H1 (cell line): ENCODE results near the gene LSM4. TPM values are rescaled to one million over a fixed set of nuclear protein-coding genes. Genes with fewer than 3 reads are reported as not detected.

ENCODE experiments used
- CTCF ChIA-PET: fragments of 300-600 bp; sonication (Branson Sonifier 250); formaldehyde crosslinking; loops from one replicate; lab custom pipeline; 2021; ENCODE audit not compliant: partially characterized antibody; lab: Charles Lee
- POLR2A ChIA-PET: fragments of 300-600 bp; sonication (Branson Sonifier 250); formaldehyde crosslinking; loops from one replicate; lab custom pipeline; 2021; ENCODE audit warnings: inconsistent platforms; ENCODE audit not compliant: partially characterized antibody; lab: Charles Lee
- DNase-seq, 2 experiments: peaks; one replicate each; pipeline versions ENCODE4 v3.0.0 to v3.0.0-alpha.2; 2010 to 2022; ENCODE audit warnings: low spot score in 2 of 2, low read depth in 1 of 2, mixed read lengths in 1 of 2
- FAIRE-seq: peaks from 2 replicates; lab custom pipeline; 2011; peaks lifted over from hg19 to GRCh38; lab: Jason Lieb, UNC
- H2AFZ ChIP-seq: 2 replicates; pipeline ENCODE4 v1.8.1; 2012; ENCODE audit warnings: low read length, inconsistent platforms
- H2AK5ac ChIP-seq: 2 replicates; pipeline ENCODE4 v1.6.1; 2013; ENCODE audit warnings: low read depth, low read length
- H2BK120ac ChIP-seq: replicated peaks from 2 replicates; pipeline ENCODE3; 2013; ENCODE audit warnings: low read depth, low read length, inconsistent platforms
- H2BK12ac ChIP-seq: 2 replicates; pipeline ENCODE4 v1.6.1; 2013; ENCODE audit warnings: low read depth, low read length
- H2BK15ac ChIP-seq: 2 replicates; pipeline ENCODE4 v1.6.1; 2013; ENCODE audit warnings: low read length
- H2BK20ac ChIP-seq: 2 replicates; pipeline ENCODE4 v1.6.1; 2013; ENCODE audit warnings: low read length
- H2BK5ac ChIP-seq: 2 replicates; pipeline ENCODE4 v1.6.1; 2013; ENCODE audit warnings: low read depth, low read length
- H3K14ac ChIP-seq: 2 replicates; pipeline ENCODE4 v1.6.1; 2013; ENCODE audit warnings: inconsistent platforms; ENCODE audit not compliant: insufficient read length
- H3K18ac ChIP-seq: 2 replicates; pipeline ENCODE4 v1.6.1; 2013; ENCODE audit warnings: low read length; ENCODE audit errors: extremely low read depth
- H3K23ac ChIP-seq: 2 replicates; pipeline ENCODE4 v1.6.1; 2013; ENCODE audit warnings: inconsistent platforms; ENCODE audit not compliant: insufficient read length
- H3K23me2 ChIP-seq: 2 replicates; pipeline ENCODE4 v1.6.1; 2013; ENCODE audit warnings: low read depth, low read length
- H3K27ac ChIP-seq: 2 replicates; pipeline ENCODE4 v1.6.1; 2011; ENCODE audit warnings: low read depth, low read length, inconsistent platforms
- H3K27me3 ChIP-seq, 4 experiments: replicated peaks in 1 of 4; 1 replicate in 1 of 4; 2 replicates in 3 of 4; pipeline versions ENCODE4 v1.6.1 to v1.8.1; 2011 to 2013; ENCODE audit warnings: low read length in 3 of 4, mild to moderate bottlenecking in 3 of 4, inconsistent platforms in 2 of 4, mixed read lengths in 2 of 4, moderate library complexity in 1 of 4; ENCODE audit not compliant: control insufficient read depth in 3 of 4, insufficient read depth in 3 of 4; ENCODE audit errors: extremely low read depth in 1 of 4
- H3K36me3 ChIP-seq, 4 experiments: 2 replicates each; pipeline versions ENCODE4 v1.6.1 to v1.8.1; 2011 to 2013; ENCODE audit warnings: mild to moderate bottlenecking in 4 of 4, low read length in 3 of 4, moderate library complexity in 2 of 4, control low read depth in 1 of 4, inconsistent platforms in 1 of 4; ENCODE audit not compliant: insufficient read depth in 4 of 4, control insufficient read depth in 2 of 4
- H3K4ac ChIP-seq: replicated peaks from 2 replicates; pipeline ENCODE3; 2013; ENCODE audit warnings: low read length, low read depth, mixed read lengths, inconsistent platforms; ENCODE audit not compliant: insufficient read length
- H3K4me1 ChIP-seq, 4 experiments: replicated peaks in 1 of 4; 1 replicate in 1 of 4; 2 replicates in 3 of 4; pipeline versions ENCODE4 v1.6.1 to v1.8.1; 2011 to 2013; ENCODE audit warnings: low read length in 3 of 4, inconsistent platforms in 2 of 4, mixed read lengths in 1 of 4; ENCODE audit not compliant: insufficient read depth in 4 of 4, control insufficient read depth in 3 of 4
- H3K4me2 ChIP-seq, 2 experiments: 2 replicates each; pipeline versions ENCODE4 v1.6.1 to v1.8.1; 2011 to 2013; ENCODE audit warnings: low read depth in 2 of 2, low read length in 2 of 2, control low read depth in 1 of 2, inconsistent platforms in 1 of 2, mild to moderate bottlenecking in 1 of 2; ENCODE audit not compliant: insufficient read depth in 1 of 2
- H3K4me3 ChIP-seq, 4 experiments: fragments of 200-600, 300-600 bp in 1 of 4; sonication (generic), shearing (Covaris generic), sonication (Bioruptor Twin) in 1 of 4; 2 replicates each; pipeline versions ENCODE4 v1.5.1 to v1.8.1; 2011 to 2016; ENCODE audit warnings: low read length in 4 of 4, low read depth in 3 of 4, control low read depth in 2 of 4, inconsistent platforms in 2 of 4, mild to moderate bottlenecking in 2 of 4, mixed read lengths in 1 of 4, moderate library complexity in 1 of 4; ENCODE audit not compliant: insufficient read depth in 2 of 4; ENCODE audit errors: extremely low read depth in 1 of 4
- H3K56ac ChIP-seq: replicated peaks from 2 replicates; pipeline ENCODE3; 2013; ENCODE audit warnings: low read depth, mild to moderate bottlenecking, mixed read lengths, low read length, inconsistent platforms; ENCODE audit not compliant: insufficient read length
- H3K79me1 ChIP-seq: 2 replicates; pipeline ENCODE4 v1.6.1; 2013; ENCODE audit warnings: low read depth, low read length, control low read depth
- H3K79me2 ChIP-seq, 2 experiments: 2 replicates each; pipeline versions ENCODE4 v1.6.1 to v1.8.1; 2012 to 2013; ENCODE audit warnings: low read length in 2 of 2, mild to moderate bottlenecking in 2 of 2, inconsistent platforms in 1 of 2; ENCODE audit not compliant: insufficient read depth in 2 of 2, control insufficient read depth in 1 of 2
- H3K9ac ChIP-seq, 4 experiments: replicated peaks in 1 of 4; 1 replicate in 1 of 4; 2 replicates in 3 of 4; pipeline versions ENCODE4 v1.6.1 to v1.8.1; 2011 to 2013; ENCODE audit warnings: low read depth in 3 of 4, low read length in 3 of 4, control low read depth in 2 of 4, mild to moderate bottlenecking in 2 of 4, moderate library complexity in 2 of 4, inconsistent platforms in 1 of 4; ENCODE audit errors: extremely low read depth in 1 of 4
- H3K9me3 ChIP-seq, 2 experiments: 2 replicates each; pipeline versions ENCODE4 v1.6.1 to v1.8.1; 2012 to 2013; ENCODE audit warnings: mild to moderate bottlenecking in 2 of 2, moderate library complexity in 2 of 2, control low read depth in 1 of 2, inconsistent platforms in 1 of 2, low read depth in 1 of 2, low read length in 1 of 2, mixed read lengths in 1 of 2; ENCODE audit not compliant: insufficient read depth in 2 of 2
- H4K20me1 ChIP-seq, 2 experiments: replicated peaks in 1 of 2; 2 replicates each; pipeline versions ENCODE3 to v1.8.1; 2011 to 2013; ENCODE audit warnings: inconsistent platforms in 2 of 2, low read length in 2 of 2, mild to moderate bottlenecking in 1 of 2; ENCODE audit not compliant: insufficient read depth in 2 of 2, control insufficient read depth in 1 of 2
- H4K5ac ChIP-seq: 2 replicates; pipeline ENCODE4 v1.6.1; 2013; ENCODE audit warnings: low read length, low read depth, mixed read lengths, inconsistent platforms; ENCODE audit not compliant: insufficient read length
- H4K8ac ChIP-seq: 2 replicates; pipeline ENCODE4 v1.8.0; 2013; ENCODE audit warnings: mild to moderate bottlenecking, moderate library complexity, low read length, inconsistent platforms; ENCODE audit not compliant: insufficient read depth; ENCODE audit errors: extremely low read depth
- H4K91ac ChIP-seq: replicated peaks from 2 replicates; pipeline ENCODE3; 2013; ENCODE audit warnings: low read length, mixed read lengths, inconsistent platforms; ENCODE audit not compliant: insufficient read length
- ASH2L ChIP-seq: fragments of 200-600, 300-600 bp; sonication (generic); IDR thresholded peaks from one replicate; pipeline ENCODE4 v1.7.1; 2017; ENCODE audit warnings: low read length
- CHD1 ChIP-seq: IDR thresholded peaks from 2 replicates; pipeline ENCODE4 v1.6.1; 2012; ENCODE audit warnings: low read depth, low read length, improper control_type of control experiment
- CREB1 ChIP-seq: IDR thresholded peaks from 2 replicates; pipeline ENCODE4 v1.6.1; 2012; ENCODE audit warnings: inconsistent platforms
- CTBP2 ChIP-seq: IDR thresholded peaks from 2 replicates; pipeline ENCODE4 v1.7.0; 2011; ENCODE audit warnings: borderline replicate concordance, mild to moderate bottlenecking, moderate library complexity, mixed read lengths, low read length; ENCODE audit not compliant: insufficient read depth, insufficient read length
- FOSL1 ChIP-seq: IDR thresholded peaks from 2 replicates; pipeline ENCODE4 v1.6.1; 2011; ENCODE audit warnings: mild to moderate bottlenecking, low read depth, low read length, moderate library complexity; ENCODE audit not compliant: insufficient read depth
- HDAC2 ChIP-seq, 2 experiments: fragments of 300-600 bp in 1 of 2; sonication (generic) in 1 of 2; IDR thresholded peaks; 2 replicates each; pipeline ENCODE4 v1.6.1; 2011 to 2012; ENCODE audit warnings: low read depth in 2 of 2, low read length in 2 of 2, mild to moderate bottlenecking in 2 of 2, moderate library complexity in 2 of 2, borderline replicate concordance in 1 of 2, inconsistent platforms in 1 of 2
- PHF8 ChIP-seq: fragments of 200-600 bp; sonication (generic); conservative IDR thresholded peaks from 2 replicates; pipeline ENCODE4 v1.7.1; 2012; ENCODE audit warnings: low read depth, mild to moderate bottlenecking, inconsistent platforms, low read length, moderate library complexity
- RBBP5 ChIP-seq: IDR thresholded peaks from 2 replicates; pipeline ENCODE4 v1.7.1; 2012; ENCODE audit warnings: low read depth, mild to moderate bottlenecking, inconsistent platforms, low read length, moderate library complexity, borderline replicate concordance
- SRF ChIP-seq: IDR thresholded peaks from 2 replicates; pipeline ENCODE4 v1.6.1; 2011; ENCODE audit warnings: mild to moderate bottlenecking, low read depth, low read length, moderate library complexity
- SUZ12 ChIP-seq: fragments of 200-600 bp; sonication (generic); IDR thresholded peaks from 2 replicates; pipeline ENCODE4 v1.6.1; 2012; ENCODE audit warnings: mild to moderate bottlenecking, inconsistent platforms, low read length, moderate library complexity, mixed read lengths
- TBP ChIP-seq: IDR thresholded peaks from 2 replicates; pipeline ENCODE4 v1.6.1; 2011; ENCODE audit warnings: low read depth, low read length, improper control_type of control experiment
- YY1 ChIP-seq: IDR thresholded peaks from 2 replicates; pipeline ENCODE4 v1.6.1; 2011; ENCODE audit warnings: low read depth, mild to moderate bottlenecking, low read length
- WGBS, 2 experiments: shearing (Covaris generic) in 1 of 2; methylation state at CpG; one replicate each; pipeline versions ENCODE4 v1.1.6 to v1.1.7; 2013 to 2015; ENCODE audit warnings: low lambda C conversion rate in 2 of 2, mixed read lengths in 2 of 2, inconsistent platforms in 1 of 2, low coverage in 1 of 2, missing lambda C conversion rate in 1 of 2; ENCODE audit not compliant: insufficient replicate concordance in 2 of 2, insufficient coverage in 1 of 2, insufficient read length in 1 of 2; ENCODE audit errors: extremely low coverage in 1 of 2, missing lambda C conversion rate in 1 of 2; 5-methylcytosine and 5-hydroxymethylcytosine counted together
- polyA plus RNA-seq, 7 experiments: library from polyadenylated mRNA; depleted of rRNA in 3 of 7; stranded (reverse) in 5 of 7; unstranded in 2 of 7; fragments of >200 nt in 5 of 7; fragments of 200-250 nt in 2 of 7; gene quantifications; 1 replicate in 5 of 7; 2 replicates in 1 of 7; 4 replicates in 1 of 7; pipeline versions ENCODE4 v1.2.1 to v1.2.3, GENCODE V29; 2011 to 2013; ENCODE audit warnings: missing spikeins in 2 of 7, mixed read lengths in 2 of 7
- total RNA-seq: library from RNA; stranded (reverse); fragmentation: NEBNext Ultra II Directional; extraction: Animal tissue kit (Norgen Biotek cat#: 25700); gene quantifications from 2 replicates; pipeline ENCODE4 v1.2.1, GENCODE V29; 2021
- TF ChIP-seq, protein P1 (sequence below): IDR thresholded peaks from 2 replicates; pipeline ENCODE4 v1.6.1; 2012; ENCODE audit warnings: inconsistent platforms

The LSM4 gene
- total and polyA plus RNA-seq, 2 of the 8 experiments (the other 6 are each of a cell fraction or from before 2014, with no cell fraction given), result 302 to 319 TPM

DNA sequence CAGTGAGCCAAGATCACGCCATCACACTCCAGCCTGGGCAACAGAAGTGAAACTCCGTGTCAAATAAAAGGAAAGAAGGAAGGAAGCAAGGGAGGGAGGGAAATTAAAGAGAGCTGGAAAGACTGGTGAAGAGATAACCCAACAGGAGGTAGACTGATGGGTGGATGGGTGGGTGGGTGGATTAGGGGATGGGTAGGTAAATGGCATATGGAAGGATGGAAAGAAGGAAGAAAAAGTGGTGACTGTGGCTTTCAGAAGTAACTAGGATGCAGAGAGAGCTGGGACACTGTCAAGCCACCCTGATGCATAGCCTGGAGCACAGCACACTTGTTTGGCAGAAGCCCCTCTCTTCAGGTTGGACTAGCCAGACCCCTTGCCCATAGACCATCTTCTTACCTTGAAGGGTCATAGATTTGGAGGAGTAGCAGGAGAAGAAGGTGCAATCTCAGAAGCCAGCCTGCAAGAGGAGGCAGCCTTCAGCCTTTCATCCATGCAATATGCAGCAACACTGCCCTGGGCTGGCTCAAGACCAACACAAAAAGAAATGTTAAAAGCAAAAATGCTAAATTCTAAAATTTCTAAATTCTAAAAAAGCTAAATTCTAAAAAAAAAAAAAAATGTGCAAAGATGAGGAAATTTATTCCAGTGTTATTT lies 53.7 kb downstream of the LSM4 start:
- Histone ChIP-seq H3K9ac (no peak overlapping the region), H2BK120ac (no peak overlapping the region), H4K20me1 (peaks cover 0 to 2% of the 10 kb centered on the region in 2 experiments), H2AK5ac (no peak overlapping the region), H2BK20ac (no peak overlapping the region), H3K27ac (no peak overlapping the region), H3K18ac (no peak overlapping the region), H3K56ac (no peak overlapping the region), H3K23ac (no peak overlapping the region), H3K4me2 (no peak overlapping the region), H3K4me3 (no peak overlapping the region), H3K4ac (no peak overlapping the region), H2BK15ac (no peak overlapping the region), H4K5ac (no peak overlapping the region), H3K23me2 (no peaks in the 10 kb centered on the region; the same call in 1 of the 2 replicates), H4K91ac (no peak overlapping the region), H3K27me3 (no peaks in the 10 kb centered on the region), H3K79me1 (no peaks in the 10 kb centered on the region; the same call in 1 of the 2 replicates), H3K14ac (no peak overlapping the region), H3K36me3 (no peaks in the 10 kb centered on the region; a peak in 1 of 8 replicates), H3K9me3 (no peaks in the 10 kb centered on the region), H2BK5ac (no peak overlapping the region), H3K4me1 (no peaks in the 10 kb centered on the region; a peak in 2 of 7 replicates), H4K8ac (no peak overlapping the region), H3K79me2 (no peaks in the 10 kb centered on the region), H2BK12ac (no peak overlapping the region), H2AFZ (no peak overlapping the region)
- 92% methylated on average over 2 of the region's 2 CpGs; no CpG with 5 or more reads in 1 of the 2 experiments for WGBS, 2 experiments
- ChIA-PET POLR2A (interaction anchor here (0.6 to 1.9 kb wide), 6 partner anchors 8 to 716 kb away, joined by 3 to 11 read pairs (median 3); partner anchors contain the start of gene JUND), CTCF (interaction anchor here (0.6 to 5.5 kb wide), 12 partner anchors 10 to 143 kb away, joined by 3 to 33 read pairs (median 4); no protein-coding TSS in a partner anchor)
- DNase-seq, result no peak
- no peak for FAIRE-seq
- no peak for TF ChIP-seq CTBP2
- no peak for TF ChIP-seq TBP
- TF ChIP-seq SRF, result no peak
- TF ChIP-seq, protein P1, sequence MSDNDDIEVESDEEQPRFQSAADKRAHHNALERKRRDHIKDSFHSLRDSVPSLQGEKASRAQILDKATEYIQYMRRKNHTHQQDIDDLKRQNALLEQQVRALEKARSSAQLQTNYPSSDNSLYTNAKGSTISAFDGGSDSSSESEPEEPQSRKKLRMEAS, result no peak
- TF ChIP-seq ASH2L, result no peak
- no peak for TF ChIP-seq HDAC2 (IDR thresholded peaks at IDR 0.05; ENCODE audit: borderline replicate concordance in 1 of 2, low read depth in 2 of 2, low read length in 2 of 2)
- no peak for TF ChIP-seq PHF8
- no peak for TF ChIP-seq RBBP5
- TF ChIP-seq YY1, result no peak
- no peak for TF ChIP-seq CHD1
- no peak for TF ChIP-seq FOSL1
- TF ChIP-seq SUZ12, result no peak
- TF ChIP-seq CREB1, result no peak
